GM12878 (cell line): Measurements from ENCODE around the gene FBXW12. TPM values are rescaled to one million over a fixed set of nuclear protein-coding genes. Genes with fewer than 3 reads are reported as not detected.

Experiments
- ATAC-seq: fragments of 200-7000 bp; cut with Tn5 transposase; 3 replicates; pipeline ENCODE4 v1.9.1; 2020; ENCODE audit warnings: mild to moderate bottlenecking, moderate library complexity
- BruUV-seq: library from RNA; stranded (reverse); fragments of 400-500 nt; replicated peaks from 2 replicates; lab custom pipeline; 2021; lab: Mats Ljungman, UMichigan
- CTCF ChIA-PET: fragments of 300-600 bp; sonication (Branson Sonifier 250); formaldehyde crosslinking; extraction: SDS; loops from one replicate; lab custom pipeline; 2021; ENCODE audit warnings: inconsistent platforms; lab: Yijun Ruan, JAX
- POLR2A ChIA-PET: fragments of 350-600 bp; formaldehyde crosslinking; extraction: SDS; loops from one replicate; lab custom pipeline; 2021; ENCODE audit warnings: inconsistent platforms; lab: Charles Lee
- RAD21 ChIA-PET: fragments of 300-600 bp; sonication (Branson Sonifier 250); formaldehyde crosslinking; loops from one replicate; lab custom pipeline; 2023; ENCODE audit warnings: antibody characterized with exemption; ENCODE audit not compliant: unreplicated experiment; lab: Charles Lee
- SMC1A ChIA-PET: fragments of 300-600 bp; sonication (Branson Sonifier 250); formaldehyde crosslinking; loops from one replicate; lab custom pipeline; 2023; ENCODE audit not compliant: unreplicated experiment, uncharacterized antibody; lab: Charles Lee
- DNase-seq: peaks from one replicate; pipeline ENCODE4 v3.0.0-alpha.2; 2011; ENCODE audit warnings: low read depth, low spot score
- FAIRE-seq: peaks from 3 replicates; lab custom pipeline; 2011; peaks lifted over from hg19 to GRCh38; lab: Jason Lieb, UNC
- H2AFZ ChIP-seq: 2 replicates; pipeline ENCODE4 v1.6.0; 2011; ENCODE audit warnings: low read depth, low read length, control low read depth; ENCODE audit not compliant: control insufficient read depth
- H3K27ac ChIP-seq: 2 replicates; pipeline ENCODE4 v1.5.1; 2011; ENCODE audit warnings: control low read depth; ENCODE audit not compliant: control insufficient read depth, insufficient read depth
- H3K27me3 ChIP-seq, 2 experiments: replicated peaks in 1 of 2; 2 replicates each; pipeline versions ENCODE4 v1.6.0 to v1.6.1; 2011; ENCODE audit warnings: low read length in 1 of 2; ENCODE audit not compliant: control insufficient read depth in 2 of 2, insufficient read depth in 2 of 2
- H3K36me3 ChIP-seq, 2 experiments: 2 replicates each; pipeline ENCODE4 v1.5.1; 2011; ENCODE audit warnings: low read length in 1 of 2; ENCODE audit not compliant: control insufficient read depth in 2 of 2, insufficient read depth in 2 of 2
- H3K4me1 ChIP-seq: 2 replicates; pipeline ENCODE4 v1.6.1; 2011; ENCODE audit warnings: mild to moderate bottlenecking, low read length, moderate library complexity, mixed read lengths; ENCODE audit not compliant: control insufficient read depth, insufficient read depth
- H3K4me2 ChIP-seq: 2 replicates; pipeline ENCODE4 v1.6.0; 2011; ENCODE audit warnings: control low read depth; ENCODE audit not compliant: control insufficient read depth, insufficient read depth
- H3K4me3 ChIP-seq: fragments of 200-600 bp; sonication (generic); 2 replicates; pipeline ENCODE4 v1.5.1; 2016
- H3K79me2 ChIP-seq: 2 replicates; pipeline ENCODE4 v1.6.0; 2011; ENCODE audit warnings: low read length; ENCODE audit not compliant: control insufficient read depth, insufficient read depth
- H3K9ac ChIP-seq: 2 replicates; pipeline ENCODE4 v1.8.0; 2011; ENCODE audit warnings: low read length, control low read depth, mixed read lengths; ENCODE audit not compliant: control insufficient read depth, insufficient read depth
- H3K9me3 ChIP-seq: replicated peaks from 3 replicates; pipeline ENCODE4 v1.5.1; 2011; ENCODE audit warnings: mild to moderate bottlenecking, low read length; ENCODE audit not compliant: control insufficient read depth, insufficient read depth
- H4K20me1 ChIP-seq: 2 replicates; pipeline ENCODE4 v1.6.0; 2011; ENCODE audit not compliant: control insufficient read depth, insufficient read depth
- ATF2 ChIP-seq: IDR thresholded peaks from 2 replicates; pipeline ENCODE4 v1.6.1; 2012; ENCODE audit warnings: low read length, inconsistent platforms
- BCL3 ChIP-seq: IDR thresholded peaks from 2 replicates; pipeline ENCODE4 v1.6.1; 2011; ENCODE audit warnings: borderline replicate concordance, low read depth, mild to moderate bottlenecking, moderate library complexity, low read length; ENCODE audit not compliant: insufficient read depth, poor library complexity, severe bottlenecking
- BCLAF1 ChIP-seq: fragments of 450-650 bp; IDR thresholded peaks from 2 replicates; pipeline ENCODE4 v1.6.1; 2017; ENCODE audit warnings: antibody characterized with exemption, mild to moderate bottlenecking, moderate library complexity
- E2F8 ChIP-seq: fragments of 450-650 bp; IDR thresholded peaks from 2 replicates; pipeline ENCODE4 v1.6.1; 2018; ENCODE audit warnings: mild to moderate bottlenecking, low read depth, moderate library complexity; ENCODE audit not compliant: partially characterized antibody
- ETV6 ChIP-seq, 2 experiments: fragments of 450-650 bp in 1 of 2; IDR thresholded peaks in 1 of 2; conservative IDR thresholded peaks in 1 of 2; 2 replicates each; pipeline ENCODE4 v1.6.1; 2014; ENCODE audit warnings: antibody characterized with exemption in 1 of 2, borderline replicate concordance in 1 of 2, low read depth in 1 of 2, mild to moderate bottlenecking in 1 of 2, moderate library complexity in 1 of 2
- NFYA ChIP-seq: IDR thresholded peaks from 2 replicates; pipeline ENCODE4 v1.6.1; 2011; ENCODE audit warnings: low read depth, mild to moderate bottlenecking, low read length, improper control_type of control experiment, borderline replicate concordance
- PBX3 ChIP-seq: IDR thresholded peaks from 2 replicates; pipeline ENCODE4 v1.6.1; 2011; ENCODE audit warnings: mild to moderate bottlenecking, low read depth, low read length, moderate library complexity; ENCODE audit not compliant: insufficient replicate concordance
- RCOR1 ChIP-seq: conservative IDR thresholded peaks from 2 replicates; pipeline ENCODE4 v1.6.1; 2012; ENCODE audit warnings: low read depth, low read length, improper control_type of control experiment
- ZNF207 ChIP-seq: fragments of 450-650 bp; IDR thresholded peaks from 2 replicates; pipeline ENCODE4 v1.6.1; 2014; ENCODE audit warnings: antibody characterized with exemption, mild to moderate bottlenecking, borderline replicate concordance
- ZZZ3 ChIP-seq: IDR thresholded peaks from 2 replicates; pipeline ENCODE4 v1.6.1; 2011; ENCODE audit warnings: low read depth; ENCODE audit not compliant: control insufficient read depth, insufficient read length
- WGBS: methylation state at CpG from one replicate; pipeline ENCODE4 v1.1.6; 2016; ENCODE audit warnings: low lambda C conversion rate; ENCODE audit not compliant: insufficient replicate concordance, insufficient coverage; ENCODE audit errors: missing lambda C conversion rate; 5-methylcytosine and 5-hydroxymethylcytosine counted together
- in situ Hi-C: fragments of 300-500 bp; cut with MboI; formaldehyde crosslinking; loops from 9 replicates; pipeline ENCODE4 v1.14.3; 2018; ENCODE audit warnings: mixed read lengths
- intact Hi-C: fragments of 100-400 bp; cut with micrococcal nuclease; formaldehyde crosslinking; loops from one replicate; pipeline ENCODE4 v1.14.2; 2022; ENCODE audit not compliant: unreplicated experiment
- polyA plus RNA-seq, 11 experiments: library from polyadenylated mRNA; depleted of rRNA in 4 of 11; unstranded in 6 of 11; stranded (reverse) in 5 of 11; fragments of >200 nt; fragmentation: Nextera tagmentation in 4 of 11; fragmentation: Illumina TruSeq in 1 of 11; extraction: Ambion mirVana in 4 of 11; extraction: Trizol in 1 of 11; gene quantifications; 1 replicate in 1 of 11; 2 replicates in 10 of 11; pipeline versions ENCODE4 v1.2.1 to v1.2.3, GENCODE V29; 2011 to 2016; ENCODE audit warnings: inconsistent platforms in 2 of 11, missing spikeins in 2 of 11, low read depth in 1 of 11
- total RNA-seq, 4 experiments: library from RNA; depleted of rRNA in 3 of 4; stranded (reverse); fragments of >200 nt in 3 of 4; fragmentation: Illumina TruSeq in 1 of 4; extraction: Trizol in 1 of 4; gene quantifications; 2 replicates each; pipeline versions ENCODE4 v1.2.1 to v1.2.3, GENCODE V29; 2013 to 2021

Gene FBXW12
- total and polyA plus RNA-seq, 10 of the 15 experiments (the other 5 are each of a cell fraction or from before 2014, with no cell fraction given), result 0.04 to 0.18 (median 0.12) TPM; not detected in 4

- no peak for TF ChIP-seq BCL3
- TF ChIP-seq, all 136 proteins: peak for 0
Measured at GRCh38 chr3:48416546-48416945, 44.5 kb downstream of the FBXW12 start (continued).

- BruUV-seq, result no TSS peak
- in situ Hi-C loops (no loop called here), intact Hi-C loops (no loop called here)
- Histone ChIP-seq H2AFZ (no peak overlapping the region), H3K27me3 (no peaks in the 10 kb centered on the region), H3K4me2 (no peak overlapping the region), H3K9ac (no peak overlapping the region), H3K4me3 (no peak overlapping the region), H3K27ac (no peak overlapping the region), H3K79me2 (no peaks in the 10 kb centered on the region), H3K36me3 (no peaks in the 10 kb centered on the region), H3K4me1 (no peaks in the 10 kb centered on the region), H3K9me3 (no peaks in the 10 kb centered on the region), H4K20me1 (no peaks in the 10 kb centered on the region)
- no peak for FAIRE-seq
- ChIA-PET SMC1A (no interaction called here), RAD21 (interaction anchor here (1.8 kb wide), 1 partner anchor 19 kb away, joined by 5 read pairs; no protein-coding TSS in a partner anchor), CTCF (interaction anchor here (0.9 to 22.0 kb wide), 3 partner anchors 11 to 19 kb away, joined by 3 to 757 read pairs (median 4); partner anchors contain the start of genes CCDC51 and TMA7), POLR2A (interaction anchor here (0.6 kb wide), 1 partner anchor 26 kb away, joined by 4 read pairs; no protein-coding TSS in a partner anchor)
- 48% methylated on average over 14 of the region's 14 CpGs for WGBS
- DNase-seq, result no peak
- no peak for ATAC-seq
- TF ChIP-seq ETV6 (conservative IDR thresholded peaks at IDR 0.05 in 1 of 2, IDR thresholded peaks at IDR 0.05 in 1 of 2; ENCODE audit: borderline replicate concordance in 1 of 2, low read depth in 1 of 2), result no peak
- TF ChIP-seq PBX3, result no peak
- no peak for TF ChIP-seq ATF2
- TF ChIP-seq ZNF207, result no peak
- no peak for TF ChIP-seq NFYA
- no peak for TF ChIP-seq RCOR1
- TF ChIP-seq ZZZ3, result no peak
- TF ChIP-seq E2F8, result no peak
- TF ChIP-seq BCLAF1, result no peak
Measured at GRCh38 chr3:48417529-48418108, 45.6 kb downstream of the FBXW12 start.
